Activated CD8-positive, alpha-beta T cell treated with anti-CD3 and anti-CD28 coated beads, Interleukin-2, amount 10 ng/mL, durations not matched to agents 7 days and 5 days (primary cell): ENCODE measurements around the gene CERCAM. TPM values are rescaled to one million over a fixed set of nuclear protein-coding genes. Genes with fewer than 3 reads are reported as not detected.
"Not testable (repeated sequence)": the region's sequence is repeated elsewhere in the genome, so short reads cannot be mapped to it uniquely, and the experiment has no call there.

Source experiments
- ATAC-seq: fragments of 150-1000 bp; cut with Tn5 transposase; one replicate; pipeline ENCODE4 v1.10.0; 2021; ENCODE audit warnings: moderate library complexity
- CTCF ChIA-PET: fragments of 350-600 bp; sonication (Branson Sonifier 250); formaldehyde crosslinking; loops from one replicate; lab custom pipeline; 2021; ENCODE audit warnings: antibody characterized with exemption; lab: Charles Lee
- POLR2A ChIA-PET: fragments of 350-600 bp; sonication (Branson Sonifier 250); formaldehyde crosslinking; loops from one replicate; lab custom pipeline; 2021; ENCODE audit warnings: antibody characterized with exemption; lab: Charles Lee
- DNase-seq: peaks from one replicate; pipeline ENCODE4 v3.0.0-alpha.2; 2020
- H3K27ac Mint-ChIP-seq: one replicate; pipeline ENCODE4 v1.8.0; 2021; ENCODE audit warnings: mild to moderate bottlenecking, mixed read lengths
- H3K27me3 Mint-ChIP-seq: one replicate; pipeline ENCODE4 v1.8.0; 2021; ENCODE audit warnings: low read depth, mixed read lengths
- H3K36me3 Mint-ChIP-seq: one replicate; pipeline ENCODE4 v1.8.0; 2021; ENCODE audit warnings: low read depth, mixed read lengths
- H3K4me1 Mint-ChIP-seq: one replicate; pipeline ENCODE4 v1.8.0; 2021; ENCODE audit warnings: low read depth, mixed read lengths
- H3K4me3 Mint-ChIP-seq: one replicate; pipeline ENCODE4 v1.8.0; 2021; ENCODE audit warnings: mild to moderate bottlenecking, mixed read lengths
- H3K9me3 Mint-ChIP-seq: one replicate; pipeline ENCODE4 v1.8.0; 2022; ENCODE audit warnings: mixed read lengths; ENCODE audit not compliant: insufficient read depth
- total RNA-seq, 2 experiments: library from RNA; stranded (reverse); gene quantifications; one replicate each; pipeline ENCODE4 v1.2.3, GENCODE V29; 2021

CERCAM gene
- total RNA-seq, 2 experiments from 2014 or later, result 3.9 to 4.2 TPM

DNA sequence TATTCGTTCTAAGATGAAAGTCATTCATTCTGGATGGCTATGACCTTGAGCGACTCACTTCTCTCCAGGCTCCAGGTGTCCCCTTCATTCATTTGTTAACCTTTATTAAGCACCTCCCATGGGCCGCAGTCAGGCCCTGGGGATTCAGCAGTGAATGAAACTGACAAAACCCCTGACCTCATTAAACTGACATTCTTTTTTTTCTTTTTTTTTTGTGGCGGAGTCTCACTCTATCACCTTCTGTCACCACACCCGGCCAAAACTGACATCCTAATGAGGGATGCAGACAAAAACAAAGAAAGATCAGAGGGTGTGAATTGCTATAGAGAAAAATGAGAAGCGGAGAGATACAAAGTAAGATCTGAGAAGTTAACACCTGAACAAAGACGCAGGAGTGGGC is 18.6 kb downstream of the CERCAM start:
- ChIA-PET POLR2A (interaction anchor here (0.6 kb wide), 1 partner anchor 277 kb away, joined by 3 read pairs; no protein-coding TSS in a partner anchor), CTCF (interaction anchor here (0.6 to 2.2 kb wide), 36 partner anchors 8 to 285 kb away, joined by 3 to 18 read pairs (median 4); partner anchors contain the start of genes CERCAM, ODF2, SPTAN1 and URM1)
- H3K27ac Mint-ChIP-seq, result no peak overlapping the region
- no peaks in the 10 kb centered on the region for H3K27me3 Mint-ChIP-seq
- ATAC-seq (no peak), DNase-seq (no peak)
- no peak overlapping the region for H3K4me3 Mint-ChIP-seq
- H3K4me1 Mint-ChIP-seq, result peaks cover 4% of the 10 kb centered on the region
- H3K36me3 Mint-ChIP-seq, result no peaks in the 10 kb centered on the region
- no peaks in the 10 kb centered on the region for H3K9me3 Mint-ChIP-seq

- no peaks in the 10 kb centered on the region for H3K9me3 Mint-ChIP-seq
These were observed 21.5 kb downstream of the CERCAM start for GRCh38 chr9:128442150-128442549.

DNA sequence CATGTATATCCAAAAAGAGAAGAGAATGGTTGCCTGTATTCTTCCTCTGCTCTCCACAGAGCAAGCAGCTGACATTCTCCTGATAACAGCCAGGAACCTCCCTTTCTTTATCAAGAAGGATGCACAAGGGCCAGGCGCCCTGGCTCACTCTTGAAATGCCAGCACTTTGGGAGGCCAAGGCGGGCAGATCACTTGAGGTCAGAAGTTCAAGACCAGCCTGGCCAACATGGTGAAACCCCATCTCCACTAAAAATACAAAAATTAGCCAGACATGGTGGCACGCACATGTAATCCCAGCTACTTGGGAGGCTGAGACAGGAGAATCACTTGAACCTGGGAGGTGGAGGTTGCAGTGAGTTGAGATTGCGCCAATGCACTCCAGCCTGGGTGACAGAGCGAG is 25.8 kb downstream of the CERCAM start:
- H3K9me3 Mint-ChIP-seq, H3K36me3 Mint-ChIP-seq, DNase-seq, POLR2A ChIA-PET, H3K27me3 Mint-ChIP-seq, H3K4me3 Mint-ChIP-seq, H3K4me1 Mint-ChIP-seq, ATAC-seq, H3K27ac Mint-ChIP-seq: not testable (repeated sequence)
- CTCF ChIA-PET, result interaction anchor here (1.2 to 2.9 kb wide), 2 partner anchors 8 to 151 kb away, joined by 3 to 18 read pairs; no protein-coding TSS in a partner anchor

More at GRCh38 chr9:128442150-128442549, 21.5 kb downstream of the CERCAM start:
- ATAC-seq (no peak), DNase-seq (no peak)
- POLR2A ChIA-PET, result no interaction called here
- no peaks in the 10 kb centered on the region for H3K36me3 Mint-ChIP-seq
- CTCF ChIA-PET, result interaction anchor here (0.8 to 1.8 kb wide), 5 partner anchors 9 to 147 kb away, joined by 3 to 7 read pairs (median 3); partner anchors contain the start of gene CERCAM
- H3K4me3 Mint-ChIP-seq, result no peak overlapping the region
- peaks cover 4% of the 10 kb centered on the region for H3K4me1 Mint-ChIP-seq
- H3K27ac Mint-ChIP-seq, result no peak overlapping the region
- peaks cover 3% of the 10 kb centered on the region for H3K27me3 Mint-ChIP-seq

DNA sequence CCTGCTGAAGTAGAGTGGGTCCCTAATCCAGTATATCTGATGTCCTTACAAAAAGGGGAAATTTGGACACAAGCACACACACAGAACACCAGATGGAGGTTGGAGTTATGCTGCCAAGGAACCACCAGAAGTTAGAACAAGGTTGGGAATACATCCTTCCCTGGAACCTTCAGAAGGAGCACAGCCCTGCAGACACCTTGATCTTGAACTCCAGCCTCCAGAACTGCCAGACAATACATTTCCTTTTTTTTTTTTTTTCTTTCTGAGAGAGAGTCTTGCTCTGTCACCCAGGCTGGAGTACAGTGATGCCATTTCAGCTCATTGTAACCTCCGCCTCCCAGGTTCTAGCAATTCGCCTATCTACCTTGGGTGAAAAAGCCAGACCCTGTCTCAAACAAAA is 28.1 kb downstream of the CERCAM start:
- H3K4me1 Mint-ChIP-seq, result no peaks in the 10 kb centered on the region
- no peak overlapping the region for H3K27ac Mint-ChIP-seq
- ATAC-seq, result no peak
- peaks cover 3% of the 10 kb centered on the region for H3K27me3 Mint-ChIP-seq
- DNase-seq, result no peak
- ChIA-PET POLR2A (no interaction called here), CTCF (interaction anchor here (2.9 kb wide), 1 partner anchor 10 kb away, joined by 18 read pairs; no protein-coding TSS in a partner anchor)
- no peaks in the 10 kb centered on the region for H3K9me3 Mint-ChIP-seq
- H3K4me3 Mint-ChIP-seq, result no peak overlapping the region
- H3K36me3 Mint-ChIP-seq, result no peaks in the 10 kb centered on the region

- Mint-ChIP-seq H3K27ac (peak overlapping the region; percentile 72), H3K4me3 (peak overlapping the region; percentile 20), H3K36me3 (peaks cover 12% of the 10 kb centered on the region), H3K4me1 (peaks cover 30% of the 10 kb centered on the region), H3K27me3 (no peaks in the 10 kb centered on the region), H3K9me3 (no peaks in the 10 kb centered on the region)
- ChIA-PET POLR2A (no interaction called here), CTCF (interaction anchor here (1.3 kb wide), 1 partner anchor 16 kb away, joined by 5 read pairs; no protein-coding TSS in a partner anchor)
- ATAC-seq, result no peak
- no peak for DNase-seq
These were observed 34.3 kb downstream of the CERCAM start for GRCh38 chr9:128454991-128455390.

DNA sequence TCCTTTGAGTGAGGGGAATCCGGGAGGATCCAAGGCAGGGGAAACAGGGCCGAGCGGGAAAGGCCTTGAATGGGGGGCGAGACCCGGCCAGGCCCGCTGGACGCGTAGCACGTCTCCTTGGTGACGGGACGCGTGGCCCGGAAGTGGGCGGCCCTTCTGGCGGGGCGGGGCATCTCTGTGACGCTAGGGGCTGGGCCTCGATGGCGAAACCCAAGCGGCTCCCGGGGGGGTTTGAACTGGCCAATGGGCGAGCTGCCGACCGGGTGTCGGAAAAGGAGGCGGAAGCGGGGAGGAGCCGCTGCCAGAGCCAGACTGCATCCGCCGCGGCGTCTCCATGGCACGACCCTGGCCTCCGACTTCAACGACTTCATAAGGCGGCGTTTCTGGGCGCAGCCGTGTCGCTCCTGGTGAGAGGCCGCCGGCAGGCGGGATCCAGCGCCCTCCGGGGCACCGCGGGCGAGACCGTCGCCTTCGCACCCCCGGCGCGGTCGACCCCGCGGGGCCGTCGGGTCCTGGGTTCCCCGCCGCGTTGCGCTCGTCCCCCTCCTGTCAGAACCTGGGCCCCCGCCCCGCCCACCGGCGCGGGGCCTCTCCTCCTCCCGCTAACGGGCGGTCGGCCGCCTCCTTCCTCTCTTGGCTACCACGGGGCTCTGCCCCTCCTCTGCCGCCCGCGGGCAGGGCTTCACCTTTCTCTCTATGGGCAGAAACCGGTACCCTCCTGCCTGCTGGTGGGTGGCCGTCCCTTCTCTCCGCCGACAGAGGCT is 35.4 kb downstream of the CERCAM start, which contains the start of gene ODF2:
TSS of gene ODF2 (plus strand) at position 158 of the 764 bp plus-strand sequence. CDS start at position 244, 86 bp downstream.
- Mint-ChIP-seq H3K36me3 (peaks cover 22% of the 10 kb centered on the region), H3K9me3 (no peaks in the 10 kb centered on the region), H3K4me1 (peaks cover 30% of the 10 kb centered on the region), H3K4me3 (peak within 1 kb of the TSS; percentile 88), H3K27me3 (no peaks in the 10 kb centered on the region), H3K27ac (peak within 1 kb of the TSS; percentile 95)
- POLR2A ChIA-PET, result interaction anchor here (0.6 to 0.7 kb wide), 2 partner anchors 199 to 362 kb away, joined by 3 read pairs; partner anchors contain the start of gene ENDOG
- DNase-seq, result peak; percentile 99
- ATAC-seq, result peak; percentile 90
- CTCF ChIA-PET, result interaction anchor here (1.0 to 1.3 kb wide), 3 partner anchors 17 to 49 kb away, joined by 3 to 5 read pairs (median 3); partner anchors contain the start of gene CERCAM

- Mint-ChIP-seq H3K27me3 (no peaks in the 10 kb centered on the region), H3K4me1 (peaks cover 30% of the 10 kb centered on the region), H3K36me3 (peaks cover 26% of the 10 kb centered on the region), H3K9me3 (no peaks in the 10 kb centered on the region), H3K4me3 (peak overlapping the region; percentile 88), H3K27ac (peak overlapping the region; percentile 95)
- DNase-seq (peak; percentile 83), ATAC-seq (peak; percentile 67)
- ChIA-PET CTCF (no interaction called here), POLR2A (no interaction called here)
These were observed 36.0 kb downstream of the CERCAM start for GRCh38 chr9:128456613-128457061.

DNA sequence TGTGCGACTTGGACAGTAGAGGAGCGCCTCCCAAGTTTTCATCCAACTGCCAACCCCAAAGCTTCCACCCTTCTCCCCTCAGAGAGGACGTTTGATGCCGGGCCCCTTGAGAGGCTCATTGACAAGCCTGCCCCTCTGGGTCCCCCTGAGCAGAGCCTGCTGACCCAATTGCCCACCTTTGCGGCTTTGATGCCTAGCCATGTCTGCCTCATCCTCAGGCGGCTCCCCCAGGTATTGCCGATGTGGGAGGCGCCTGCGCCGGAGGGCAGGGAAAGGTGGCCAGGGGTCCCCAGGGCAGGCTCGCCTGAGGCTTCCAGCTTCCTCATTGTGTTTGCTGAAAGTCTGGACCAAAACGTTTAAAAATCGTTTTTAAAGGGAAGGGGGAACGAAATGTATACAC is 36.5 kb downstream of the CERCAM start:
- Mint-ChIP-seq H3K36me3 (peaks cover 32% of the 10 kb centered on the region), H3K4me3 (peak overlapping the region; percentile 88), H3K9me3 (no peaks in the 10 kb centered on the region), H3K27me3 (no peaks in the 10 kb centered on the region), H3K27ac (peak overlapping the region; percentile 95), H3K4me1 (peaks cover 30% of the 10 kb centered on the region)
- CTCF ChIA-PET, result interaction anchor here (0.8 to 1.3 kb wide), 2 partner anchors 19 to 86 kb away, joined by 3 to 4 read pairs; partner anchors contain the start of gene URM1
- POLR2A ChIA-PET, result no interaction called here
- ATAC-seq, result no peak
- DNase-seq, result no peak

DNA sequence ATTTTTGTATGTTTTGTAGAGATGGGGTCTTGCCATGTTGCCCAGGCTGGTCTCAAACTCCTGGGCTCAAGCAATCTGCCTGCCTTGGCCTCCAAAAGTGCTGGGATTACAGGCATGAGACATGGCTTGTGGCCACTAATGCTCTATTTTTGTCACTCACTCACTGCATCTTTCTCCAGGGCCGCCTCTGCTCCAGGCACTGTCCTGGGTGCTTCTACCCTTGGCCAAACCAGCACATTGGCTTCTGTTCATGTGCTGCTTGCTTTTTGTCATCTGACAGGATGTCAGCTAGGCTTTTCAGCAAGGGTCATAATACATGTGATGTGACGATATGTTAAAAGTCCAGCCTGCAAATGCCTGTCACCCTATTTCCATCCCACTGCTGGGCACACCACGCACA is 38.4 kb downstream of the CERCAM start:
- DNase-seq (no peak), ATAC-seq (no peak)
- peak overlapping the region; percentile 61 for H3K27ac Mint-ChIP-seq
- H3K27me3 Mint-ChIP-seq, result no peaks in the 10 kb centered on the region
- peaks cover 30% of the 10 kb centered on the region for H3K4me1 Mint-ChIP-seq
- H3K9me3 Mint-ChIP-seq, result no peaks in the 10 kb centered on the region
- no peak overlapping the region for H3K4me3 Mint-ChIP-seq
- peaks cover 44% of the 10 kb centered on the region for H3K36me3 Mint-ChIP-seq
- ChIA-PET POLR2A (no interaction called here), CTCF (interaction anchor here (1.2 kb wide), 1 partner anchor 20 kb away, joined by 4 read pairs; no protein-coding TSS in a partner anchor)

- ChIA-PET POLR2A (interaction anchor here (0.8 to 1.0 kb wide), 2 partner anchors 9 to 36 kb away, joined by 3 read pairs; partner anchors contain the start of gene GLE1), CTCF (interaction anchor here (1.3 to 1.6 kb wide), 3 partner anchors 30 to 107 kb away, joined by 3 to 5 read pairs (median 4); no protein-coding TSS in a partner anchor)
- no peaks in the 10 kb centered on the region for H3K9me3 Mint-ChIP-seq
- no peak overlapping the region for H3K4me3 Mint-ChIP-seq
- no peak for ATAC-seq
- no peak for DNase-seq
- no peaks in the 10 kb centered on the region for H3K27me3 Mint-ChIP-seq
- H3K27ac Mint-ChIP-seq, result no peak overlapping the region
- peaks cover 6% of the 10 kb centered on the region for H3K4me1 Mint-ChIP-seq
- peaks cover 39% of the 10 kb centered on the region for H3K36me3 Mint-ChIP-seq
These were observed 48.4 kb downstream of the CERCAM start for GRCh38 chr9:128469070-128469469.

DNA sequence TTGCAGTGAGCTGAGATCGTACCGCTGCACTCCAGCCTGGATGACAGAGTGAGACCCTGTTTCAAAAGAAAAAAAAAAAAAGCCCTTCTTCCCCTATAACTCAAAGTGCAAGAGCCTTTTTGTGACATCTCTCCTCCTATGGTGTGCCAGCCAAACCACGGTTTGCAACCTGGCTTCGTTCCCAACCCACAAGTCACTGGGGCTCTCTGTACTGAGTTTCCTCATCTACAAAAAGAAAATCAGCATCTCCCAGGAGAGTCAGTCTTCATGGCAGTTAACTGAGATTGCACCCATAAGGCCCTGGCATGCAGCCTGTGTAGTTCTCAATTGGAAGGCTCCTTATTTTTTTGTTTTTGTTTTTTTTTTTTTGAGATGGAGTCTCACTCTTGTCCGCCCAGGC is 49.9 kb downstream of the CERCAM start:
- POLR2A ChIA-PET, result no interaction called here
- DNase-seq (no peak), ATAC-seq (peak; percentile 28)
- H3K4me3 Mint-ChIP-seq, result no peak overlapping the region
- no peaks in the 10 kb centered on the region for H3K27me3 Mint-ChIP-seq
- CTCF ChIA-PET, result no interaction called here
- peaks cover 6% of the 10 kb centered on the region for H3K4me1 Mint-ChIP-seq
- H3K9me3 Mint-ChIP-seq, result no peaks in the 10 kb centered on the region
- peaks cover 42% of the 10 kb centered on the region for H3K36me3 Mint-ChIP-seq
- peak overlapping the region; percentile 70 for H3K27ac Mint-ChIP-seq
